SK-N-SH (cell line): ENCODE results near the gene ZNF222. TPM values are rescaled to one million over a fixed set of nuclear protein-coding genes. Genes with fewer than 3 reads are reported as not detected.

ENCODE experiments used
- CTCF ChIA-PET: fragments of 300-600, 350-600 bp; formaldehyde crosslinking; extraction: SDS; loops from one replicate; lab custom pipeline; 2021; lab: Yijun Ruan, JAX
- POLR2A ChIA-PET: fragments of 350-600 bp; sonication (Branson Sonifier 250); formaldehyde crosslinking; extraction: SDS; loops from one replicate; lab custom pipeline; 2020; ENCODE audit warnings: antibody characterized with exemption, inconsistent platforms; lab: Yijun Ruan, JAX
- DNase-seq: peaks from one replicate; pipeline ENCODE4 v3.0.0; 2012
- H2AFZ ChIP-seq: fragments of 200-600 bp; sonication (generic); 2 replicates; pipeline ENCODE4 v1.8.1; 2016; ENCODE audit warnings: antibody characterized with exemption, mild to moderate bottlenecking, low read depth
- H3F3A ChIP-seq: fragments of 200-600 bp; sonication (generic); replicated peaks from 2 replicates; pipeline ENCODE3; 2016; ENCODE audit warnings: antibody characterized with exemption, mild to moderate bottlenecking; ENCODE audit not compliant: insufficient read depth
- H3K27ac ChIP-seq, 2 experiments: fragments of 200-500 bp in 1 of 2; fragments of 200-600 bp in 1 of 2; sonication (Bioruptor generic) in 1 of 2; sonication (generic), shearing (Covaris generic) in 1 of 2; 2 replicates each; pipeline versions ENCODE4 v1.5.1 to v1.6.1; 2014 to 2016; ENCODE audit warnings: low read depth in 2 of 2, inconsistent platforms in 1 of 2, low read length in 1 of 2, mild to moderate bottlenecking in 1 of 2, mixed read lengths in 1 of 2
- H3K27me3 ChIP-seq: fragments of 200-600 bp; sonication (generic), shearing (Covaris generic); 2 replicates; pipeline ENCODE4 v1.6.1; 2016; ENCODE audit warnings: mixed run types; ENCODE audit not compliant: insufficient read depth
- H3K36me3 ChIP-seq, 2 experiments: fragments of 200-500 bp in 1 of 2; fragments of 200-600 bp in 1 of 2; sonication (Bioruptor generic) in 1 of 2; sonication (generic) in 1 of 2; replicated peaks in 1 of 2; 2 replicates each; pipeline versions ENCODE3 to v1.5.1; 2014 to 2016; ENCODE audit warnings: low read length in 1 of 2, mild to moderate bottlenecking in 1 of 2; ENCODE audit not compliant: insufficient read depth in 2 of 2, control insufficient read depth in 1 of 2
- H3K4me1 ChIP-seq, 2 experiments: fragments of 200-500 bp in 1 of 2; fragments of 200-600 bp in 1 of 2; sonication (Bioruptor generic) in 1 of 2; sonication (generic), shearing (Covaris generic) in 1 of 2; 2 replicates each; pipeline versions ENCODE4 v1.5.1 to v1.6.1; 2014 to 2016; ENCODE audit warnings: low read depth in 1 of 2, low read length in 1 of 2, mixed run types in 1 of 2; ENCODE audit not compliant: insufficient read depth in 2 of 2, control insufficient read depth in 1 of 2
- H3K4me2 ChIP-seq: fragments of 200-600 bp; sonication (generic), shearing (Covaris generic); 2 replicates; pipeline ENCODE4 v1.6.1; 2017; ENCODE audit warnings: mixed run types
- H3K4me3 ChIP-seq, 2 experiments: fragments of 200-500 bp in 1 of 2; fragments of 200-600 bp in 1 of 2; sonication (Bioruptor generic) in 1 of 2; sonication (generic), shearing (Covaris generic) in 1 of 2; 2 replicates each; pipeline versions ENCODE4 v1.5.1 to v1.8.1; 2014 to 2016; ENCODE audit warnings: low read depth in 2 of 2, inconsistent platforms in 1 of 2, low read length in 1 of 2, mild to moderate bottlenecking in 1 of 2, mixed read lengths in 1 of 2, moderate library complexity in 1 of 2
- H3K79me2 ChIP-seq: fragments of 200-600 bp; sonication (generic); 2 replicates; pipeline ENCODE4 v1.8.1; 2017; ENCODE audit warnings: mild to moderate bottlenecking; ENCODE audit not compliant: insufficient read depth
- H3K9ac ChIP-seq: fragments of 200-600 bp; sonication (generic); 2 replicates; pipeline ENCODE4 v1.6.1; 2017; ENCODE audit warnings: mixed run types
- H3K9me2 ChIP-seq: fragments of 200-600 bp; sonication (generic); 2 replicates; pipeline ENCODE4 v1.6.1; 2017; ENCODE audit warnings: mixed run types
- H3K9me3 ChIP-seq: fragments of 200-600 bp; sonication (generic); 2 replicates; pipeline ENCODE4 v1.6.1; 2017; ENCODE audit warnings: mixed run types, mild to moderate bottlenecking, moderate library complexity
- H4K20me1 ChIP-seq: fragments of 200-600 bp; sonication (generic); 2 replicates; pipeline ENCODE4 v1.6.1; 2017; ENCODE audit warnings: mild to moderate bottlenecking, mixed run types; ENCODE audit not compliant: insufficient read depth
- CHD2 ChIP-seq: fragments of 150-350 bp; IDR thresholded peaks from 2 replicates; pipeline ENCODE4 v1.6.1; 2018; ENCODE audit warnings: low read length; ENCODE audit not compliant: partially characterized antibody
- GABPA ChIP-seq: IDR thresholded peaks from 2 replicates; pipeline ENCODE4 v1.4.0; 2012; ENCODE audit warnings: low read depth, mild to moderate bottlenecking
- GATA2 ChIP-seq: sonication (generic); formaldehyde crosslinking; IDR thresholded peaks from 2 replicates; pipeline ENCODE4 v1.5.0; 2020; ENCODE audit warnings: mild to moderate bottlenecking, missing genetic modification reagents
- JUND ChIP-seq: IDR thresholded peaks from 2 replicates; pipeline ENCODE4 v1.4.0; 2012
- MEF2A ChIP-seq: IDR thresholded peaks from 2 replicates; pipeline ENCODE4 v1.4.0; 2012; ENCODE audit warnings: low read depth, borderline replicate concordance
- RXRA ChIP-seq: IDR thresholded peaks from 2 replicates; pipeline ENCODE4 v1.4.0; 2012; ENCODE audit warnings: low read depth, mild to moderate bottlenecking, borderline replicate concordance
- SIN3A ChIP-seq: IDR thresholded peaks from 2 replicates; pipeline ENCODE4 v1.6.1; 2012; ENCODE audit warnings: low read depth, mild to moderate bottlenecking, low read length, moderate library complexity, borderline replicate concordance
- WGBS: methylation state at CpG from one replicate; pipeline ENCODE4 v1.1.6; 2017; ENCODE audit warnings: low lambda C conversion rate; 5-methylcytosine and 5-hydroxymethylcytosine counted together
- polyA plus RNA-seq, 3 experiments: library from polyadenylated mRNA; depleted of rRNA; stranded (reverse); fragments of >200 nt; gene quantifications; 2 replicates each; pipeline ENCODE4 v1.2.3, GENCODE V29; 2012
- TF ChIP-seq, protein P1 (sequence below): fragments of 200-600 bp; sonication (generic); IDR thresholded peaks from 2 replicates; pipeline ENCODE4 v1.6.1; 2017; ENCODE audit warnings: antibody characterized with exemption, mild to moderate bottlenecking, moderate library complexity
- TF ChIP-seq, protein P2 (sequence below): IDR thresholded peaks from 2 replicates; pipeline ENCODE4 v1.6.1; 2012; ENCODE audit warnings: mild to moderate bottlenecking, low read depth, low read length, moderate library complexity
- TF ChIP-seq, protein P3 (sequence below): fragments of 150-350 bp; IDR thresholded peaks from 2 replicates; pipeline ENCODE4 v1.6.1; 2016; ENCODE audit warnings: mild to moderate bottlenecking, low read depth, low read length
- TF ChIP-seq, protein P4 (sequence below): fragments of 150-350 bp; IDR thresholded peaks from 2 replicates; pipeline ENCODE4 v1.6.1; 2017; ENCODE audit warnings: antibody characterized with exemption, low read length, low read depth, borderline replicate concordance

ZNF222 gene
- polyA plus RNA-seq, 1 of the 3 experiments (the other 2 are of a cell fraction) = 3.7 TPM

DNA sequence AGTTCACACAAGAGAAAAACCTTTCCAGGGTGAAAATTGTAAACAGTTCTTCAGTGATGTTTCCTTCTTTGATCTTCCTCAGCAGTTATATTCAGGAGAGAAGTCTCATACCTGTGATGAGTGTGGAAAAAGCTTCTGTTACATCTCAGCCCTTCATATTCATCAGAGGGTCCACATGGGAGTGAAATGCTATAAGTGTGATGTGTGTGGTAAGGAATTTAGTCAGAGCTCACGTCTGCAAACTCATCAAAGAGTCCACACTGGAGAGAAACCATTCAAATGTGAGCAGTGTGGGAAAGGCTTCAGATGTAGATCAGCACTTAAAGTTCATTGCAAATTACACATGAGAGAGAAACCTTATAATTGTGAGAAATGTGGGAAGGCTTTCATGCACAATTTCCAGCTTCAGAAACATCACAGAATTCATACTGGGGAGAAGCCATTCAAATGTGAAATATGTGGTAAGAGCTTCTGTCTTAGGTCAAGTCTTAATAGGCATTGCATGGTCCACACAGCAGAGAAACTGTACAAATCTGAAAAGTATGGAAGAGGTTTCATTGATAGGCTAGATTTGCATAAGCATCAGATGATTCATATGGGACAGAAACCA is 6.9 kb downstream of the ZNF222 start:
- DNase-seq = no peak
- H3K36me3 ChIP-seq = peaks cover 52 to 56% of the 10 kb centered on the region in 2 experiments
- no peak overlapping the region for H2AFZ ChIP-seq

DNA sequence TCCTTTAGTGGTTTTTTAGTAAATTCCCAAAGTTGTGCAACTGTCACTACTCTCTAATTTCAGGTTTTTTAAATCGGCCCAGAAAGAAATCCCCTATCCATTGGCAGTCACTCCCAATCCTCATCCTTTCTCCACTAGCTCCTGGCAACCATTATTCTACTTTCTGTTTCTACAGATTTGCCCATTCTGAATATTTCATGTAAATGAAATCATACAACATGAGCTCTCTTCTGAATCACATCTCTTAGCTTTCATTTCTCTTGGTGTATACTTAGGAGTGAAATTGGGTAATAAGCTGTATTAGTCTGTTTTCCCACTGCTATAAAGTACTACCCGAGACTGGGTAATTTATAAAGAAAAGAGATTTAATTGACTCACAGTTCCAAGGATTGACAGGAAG is 17.0 kb downstream of the ZNF222 start:
- Histone ChIP-seq H3K4me2 (no peak overlapping the region), H3K36me3 (no peaks in the 10 kb centered on the region), H4K20me1 (no peaks in the 10 kb centered on the region), H3K27me3 (no peaks in the 10 kb centered on the region), H3K4me3 (no peak overlapping the region), H3K9me3 (peaks cover 10% of the 10 kb centered on the region), H3F3A (no peaks in the 10 kb centered on the region), H3K79me2 (no peaks in the 10 kb centered on the region), H3K9ac (no peak overlapping the region), H3K9me2 (no peaks in the 10 kb centered on the region), H2AFZ (no peak overlapping the region), H3K4me1 (no peaks in the 10 kb centered on the region), H3K27ac (no peak overlapping the region)
- TF ChIP-seq SIN3A (no peak), MEF2A (no peak)
- TF ChIP-seq, protein P1, sequence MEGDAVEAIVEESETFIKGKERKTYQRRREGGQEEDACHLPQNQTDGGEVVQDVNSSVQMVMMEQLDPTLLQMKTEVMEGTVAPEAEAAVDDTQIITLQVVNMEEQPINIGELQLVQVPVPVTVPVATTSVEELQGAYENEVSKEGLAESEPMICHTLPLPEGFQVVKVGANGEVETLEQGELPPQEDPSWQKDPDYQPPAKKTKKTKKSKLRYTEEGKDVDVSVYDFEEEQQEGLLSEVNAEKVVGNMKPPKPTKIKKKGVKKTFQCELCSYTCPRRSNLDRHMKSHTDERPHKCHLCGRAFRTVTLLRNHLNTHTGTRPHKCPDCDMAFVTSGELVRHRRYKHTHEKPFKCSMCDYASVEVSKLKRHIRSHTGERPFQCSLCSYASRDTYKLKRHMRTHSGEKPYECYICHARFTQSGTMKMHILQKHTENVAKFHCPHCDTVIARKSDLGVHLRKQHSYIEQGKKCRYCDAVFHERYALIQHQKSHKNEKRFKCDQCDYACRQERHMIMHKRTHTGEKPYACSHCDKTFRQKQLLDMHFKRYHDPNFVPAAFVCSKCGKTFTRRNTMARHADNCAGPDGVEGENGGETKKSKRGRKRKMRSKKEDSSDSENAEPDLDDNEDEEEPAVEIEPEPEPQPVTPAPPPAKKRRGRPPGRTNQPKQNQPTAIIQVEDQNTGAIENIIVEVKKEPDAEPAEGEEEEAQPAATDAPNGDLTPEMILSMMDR = no peak
- CTCF ChIA-PET = interaction anchor here (0.6 kb wide), 1 partner anchor 69 kb away, joined by 3 read pairs; no protein-coding TSS in a partner anchor
- WGBS = 3% methylated on average over 2 of the region's 2 CpGs
- DNase-seq = no peak
- POLR2A ChIA-PET = no interaction called here

More for the DNA sequence above, 6.9 kb downstream of the ZNF222 start:
- H3K4me3 ChIP-seq = peak overlapping the region in 1 of 2 experiments; percentile 3; a peak in 1 of 4 replicates
- H4K20me1 ChIP-seq = no peaks in the 10 kb centered on the region
- H3K27me3 ChIP-seq = no peaks in the 10 kb centered on the region
- H3K4me1 ChIP-seq = no peaks in the 10 kb centered on the region
- TF ChIP-seq RXRA (no peak), JUND (no peak), GABPA (no peak), CHD2 (no peak), GATA2 (no peak)
- TF ChIP-seq, protein P2, sequence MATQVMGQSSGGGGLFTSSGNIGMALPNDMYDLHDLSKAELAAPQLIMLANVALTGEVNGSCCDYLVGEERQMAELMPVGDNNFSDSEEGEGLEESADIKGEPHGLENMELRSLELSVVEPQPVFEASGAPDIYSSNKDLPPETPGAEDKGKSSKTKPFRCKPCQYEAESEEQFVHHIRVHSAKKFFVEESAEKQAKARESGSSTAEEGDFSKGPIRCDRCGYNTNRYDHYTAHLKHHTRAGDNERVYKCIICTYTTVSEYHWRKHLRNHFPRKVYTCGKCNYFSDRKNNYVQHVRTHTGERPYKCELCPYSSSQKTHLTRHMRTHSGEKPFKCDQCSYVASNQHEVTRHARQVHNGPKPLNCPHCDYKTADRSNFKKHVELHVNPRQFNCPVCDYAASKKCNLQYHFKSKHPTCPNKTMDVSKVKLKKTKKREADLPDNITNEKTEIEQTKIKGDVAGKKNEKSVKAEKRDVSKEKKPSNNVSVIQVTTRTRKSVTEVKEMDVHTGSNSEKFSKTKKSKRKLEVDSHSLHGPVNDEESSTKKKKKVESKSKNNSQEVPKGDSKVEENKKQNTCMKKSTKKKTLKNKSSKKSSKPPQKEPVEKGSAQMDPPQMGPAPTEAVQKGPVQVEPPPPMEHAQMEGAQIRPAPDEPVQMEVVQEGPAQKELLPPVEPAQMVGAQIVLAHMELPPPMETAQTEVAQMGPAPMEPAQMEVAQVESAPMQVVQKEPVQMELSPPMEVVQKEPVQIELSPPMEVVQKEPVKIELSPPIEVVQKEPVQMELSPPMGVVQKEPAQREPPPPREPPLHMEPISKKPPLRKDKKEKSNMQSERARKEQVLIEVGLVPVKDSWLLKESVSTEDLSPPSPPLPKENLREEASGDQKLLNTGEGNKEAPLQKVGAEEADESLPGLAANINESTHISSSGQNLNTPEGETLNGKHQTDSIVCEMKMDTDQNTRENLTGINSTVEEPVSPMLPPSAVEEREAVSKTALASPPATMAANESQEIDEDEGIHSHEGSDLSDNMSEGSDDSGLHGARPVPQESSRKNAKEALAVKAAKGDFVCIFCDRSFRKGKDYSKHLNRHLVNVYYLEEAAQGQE = no peak
- TF ChIP-seq, protein P3, sequence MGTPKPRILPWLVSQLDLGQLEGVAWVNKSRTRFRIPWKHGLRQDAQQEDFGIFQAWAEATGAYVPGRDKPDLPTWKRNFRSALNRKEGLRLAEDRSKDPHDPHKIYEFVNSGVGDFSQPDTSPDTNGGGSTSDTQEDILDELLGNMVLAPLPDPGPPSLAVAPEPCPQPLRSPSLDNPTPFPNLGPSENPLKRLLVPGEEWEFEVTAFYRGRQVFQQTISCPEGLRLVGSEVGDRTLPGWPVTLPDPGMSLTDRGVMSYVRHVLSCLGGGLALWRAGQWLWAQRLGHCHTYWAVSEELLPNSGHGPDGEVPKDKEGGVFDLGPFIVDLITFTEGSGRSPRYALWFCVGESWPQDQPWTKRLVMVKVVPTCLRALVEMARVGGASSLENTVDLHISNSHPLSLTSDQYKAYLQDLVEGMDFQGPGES = no peak
- TF ChIP-seq, protein P4, sequence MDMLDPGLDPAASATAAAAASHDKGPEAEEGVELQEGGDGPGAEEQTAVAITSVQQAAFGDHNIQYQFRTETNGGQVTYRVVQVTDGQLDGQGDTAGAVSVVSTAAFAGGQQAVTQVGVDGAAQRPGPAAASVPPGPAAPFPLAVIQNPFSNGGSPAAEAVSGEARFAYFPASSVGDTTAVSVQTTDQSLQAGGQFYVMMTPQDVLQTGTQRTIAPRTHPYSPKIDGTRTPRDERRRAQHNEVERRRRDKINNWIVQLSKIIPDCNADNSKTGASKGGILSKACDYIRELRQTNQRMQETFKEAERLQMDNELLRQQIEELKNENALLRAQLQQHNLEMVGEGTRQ = no peak
- 79% methylated on average over 1 of the region's 1 CpG for WGBS
- no peaks in the 10 kb centered on the region for H3F3A ChIP-seq
- no peak overlapping the region for H3K9ac ChIP-seq
- H3K27ac ChIP-seq = no peak overlapping the region
- H3K79me2 ChIP-seq = no peaks in the 10 kb centered on the region
- ChIA-PET POLR2A (no interaction called here), CTCF (no interaction called here)
- H3K9me3 ChIP-seq = peaks cover 26% of the 10 kb centered on the region; the same call in 1 of the 2 replicates
- H3K9me2 ChIP-seq = no peaks in the 10 kb centered on the region
- no peak overlapping the region for H3K4me2 ChIP-seq
